Fibroblast of villous mesenchyme (primary cell): ENCODE results near the gene BSDC1. TPM values are rescaled to one million over a fixed set of nuclear protein-coding genes. Genes with fewer than 3 reads are reported as not detected.

Experiments used
- DNase-seq: peaks from one replicate; pipeline ENCODE4 v3.0.0-alpha.2; 2010; ENCODE audit warnings: low read depth
- H3K4me3 ChIP-seq: 2 replicates; pipeline ENCODE4 v1.5.1; 2011; ENCODE audit warnings: low read depth, mild to moderate bottlenecking, low read length
- CTCF ChIP-seq: IDR thresholded peaks from 2 replicates; pipeline ENCODE4 v1.5.1; 2012; ENCODE audit warnings: low read depth, mild to moderate bottlenecking, low read length; ENCODE audit not compliant: insufficient read depth
- total RNA-seq: library from RNA; depleted of rRNA; stranded (reverse); fragments of >200 nt; gene quantifications from 2 replicates; pipeline ENCODE4 v1.2.3, GENCODE V29; 2012

Gene BSDC1
- total RNA-seq, 1 donor = 76.4 TPM

GRCh38 chr1:32332290-32333079 lies 61.8 kb downstream of the BSDC1 start:
- no peak for DNase-seq
- no peak for TF ChIP-seq CTCF
- no peak overlapping the region for H3K4me3 ChIP-seq

DNA sequence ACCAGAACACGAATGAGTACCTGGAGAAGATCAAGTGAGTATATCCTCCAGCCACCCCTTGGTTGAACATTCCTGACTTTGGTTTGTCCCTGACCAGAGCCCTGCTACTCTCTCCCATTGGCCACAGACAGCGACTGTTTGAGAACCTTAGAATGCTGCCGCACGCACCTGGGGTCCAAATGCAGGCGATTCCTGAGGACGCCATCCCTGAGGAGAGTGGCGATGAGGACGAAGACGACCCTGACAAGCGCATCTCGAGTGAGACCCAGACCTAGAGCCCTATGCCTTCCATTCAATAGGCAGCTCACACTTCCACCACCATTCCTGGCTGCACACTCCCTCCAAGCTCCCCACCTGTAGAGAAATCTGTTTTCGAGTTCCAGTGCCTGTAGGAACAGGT lies 62.7 kb downstream of the BSDC1 start:
- H3K4me3 ChIP-seq = no peak overlapping the region
- no peak for DNase-seq
- TF ChIP-seq CTCF = no peak

DNA sequence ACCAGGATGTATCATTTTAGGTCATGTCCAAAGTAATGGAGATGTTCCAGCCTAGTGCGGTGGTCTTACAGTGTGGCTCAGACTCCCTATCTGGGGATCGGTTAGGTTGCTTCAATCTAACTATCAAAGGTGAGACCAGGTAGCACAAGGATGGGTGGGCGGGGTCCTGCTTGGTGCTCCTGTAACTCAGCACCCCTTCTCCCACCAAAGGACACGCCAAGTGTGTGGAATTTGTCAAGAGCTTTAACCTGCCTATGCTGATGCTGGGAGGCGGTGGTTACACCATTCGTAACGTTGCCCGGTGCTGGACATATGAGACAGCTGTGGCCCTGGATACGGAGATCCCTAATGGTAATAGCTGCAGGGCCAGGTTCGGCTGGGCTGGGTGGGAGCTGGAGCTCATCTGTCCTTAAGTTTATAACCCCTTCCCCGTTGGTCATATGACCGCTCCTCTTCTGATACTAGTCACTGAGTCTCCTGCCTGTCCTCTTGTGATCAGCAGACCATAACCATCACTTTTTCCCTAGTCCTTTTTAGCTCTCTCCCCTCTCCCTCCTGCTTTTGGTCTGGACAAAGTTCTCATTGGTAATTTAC lies 63.6 kb downstream of the BSDC1 start:
- no peak for TF ChIP-seq CTCF
- no peak overlapping the region for H3K4me3 ChIP-seq
- DNase-seq = no peak

GRCh38 chr1:32329931-32330466 lies 64.2 kb downstream of the BSDC1 start:
- H3K4me3 ChIP-seq = no peak overlapping the region
- no peak for TF ChIP-seq CTCF
- no peak for DNase-seq

DNA sequence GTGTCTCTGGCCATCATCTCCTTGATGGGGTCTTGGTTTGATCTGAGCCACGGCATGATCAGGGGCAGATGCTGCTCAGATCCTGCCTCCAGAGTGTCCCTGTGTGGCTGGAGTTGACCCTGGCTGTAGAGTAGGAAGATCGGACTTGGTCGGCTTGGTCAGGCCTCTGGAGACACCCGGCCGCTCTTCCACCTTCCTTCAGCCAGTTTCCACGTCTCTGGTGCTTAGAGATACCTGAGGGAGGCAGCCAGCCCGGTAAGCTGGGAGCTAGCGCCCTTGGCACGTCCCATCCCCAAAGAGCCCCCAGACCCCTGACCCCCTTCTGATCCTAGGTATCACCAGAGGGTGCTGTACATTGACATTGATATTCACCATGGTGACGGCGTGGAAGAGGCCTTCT lies 67.0 kb downstream of the BSDC1 start:
- TF ChIP-seq CTCF = no peak
- no peak overlapping the region for H3K4me3 ChIP-seq
- no peak for DNase-seq

DNA sequence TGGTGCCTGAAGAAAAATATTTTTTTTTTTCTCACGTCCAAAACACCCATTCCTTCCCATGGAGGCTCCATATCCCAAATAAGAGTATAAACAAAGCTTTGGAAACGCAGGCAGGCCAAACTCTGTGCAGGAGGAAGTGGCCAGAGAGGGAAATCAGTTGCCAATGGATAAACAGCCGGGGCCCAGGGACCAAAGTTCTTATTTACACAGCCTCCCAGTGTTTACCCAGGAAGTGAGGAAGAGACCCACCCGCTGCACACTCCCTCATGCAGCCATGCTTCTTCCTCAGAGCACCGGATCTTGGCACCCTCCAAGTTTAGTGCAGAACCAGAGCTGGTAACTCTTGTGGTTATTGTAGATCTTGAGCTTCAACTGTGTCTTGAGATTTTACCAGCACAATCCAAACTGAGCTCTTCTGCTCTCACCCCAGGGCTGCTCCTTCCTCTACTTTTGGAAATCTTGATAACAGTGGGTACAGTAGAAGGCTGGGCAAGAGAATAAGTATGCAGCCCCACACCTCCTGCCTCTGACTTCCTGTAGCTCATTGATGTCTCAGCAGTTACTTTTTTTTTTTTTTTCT lies 72.4 kb downstream of the BSDC1 start:
- no peak for TF ChIP-seq CTCF
- DNase-seq = no peak
- H3K4me3 ChIP-seq = no peak overlapping the region
